Measurements from ENCODE around the gene MEST.

DNA sequence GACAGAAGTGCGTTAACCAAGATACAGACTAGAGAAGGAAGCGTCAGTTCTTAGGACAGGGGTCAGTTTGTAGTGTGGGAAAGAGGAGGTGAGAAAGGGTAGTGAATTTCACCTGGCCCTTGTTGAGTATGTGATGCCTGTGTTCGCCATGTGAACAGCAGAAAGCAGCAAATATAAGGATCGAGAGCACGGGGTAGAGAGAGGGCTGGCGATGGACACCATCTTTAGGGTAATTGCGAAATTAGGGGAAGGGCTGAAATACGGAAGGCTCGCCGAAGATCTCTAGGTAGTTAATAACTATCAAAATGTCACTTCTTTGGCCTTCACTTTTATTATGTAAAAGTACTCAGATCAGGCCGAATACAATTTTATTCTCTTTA lies 6.2 kb upstream of the MEST start:
- TF ChIP-seq, protein P1, sequence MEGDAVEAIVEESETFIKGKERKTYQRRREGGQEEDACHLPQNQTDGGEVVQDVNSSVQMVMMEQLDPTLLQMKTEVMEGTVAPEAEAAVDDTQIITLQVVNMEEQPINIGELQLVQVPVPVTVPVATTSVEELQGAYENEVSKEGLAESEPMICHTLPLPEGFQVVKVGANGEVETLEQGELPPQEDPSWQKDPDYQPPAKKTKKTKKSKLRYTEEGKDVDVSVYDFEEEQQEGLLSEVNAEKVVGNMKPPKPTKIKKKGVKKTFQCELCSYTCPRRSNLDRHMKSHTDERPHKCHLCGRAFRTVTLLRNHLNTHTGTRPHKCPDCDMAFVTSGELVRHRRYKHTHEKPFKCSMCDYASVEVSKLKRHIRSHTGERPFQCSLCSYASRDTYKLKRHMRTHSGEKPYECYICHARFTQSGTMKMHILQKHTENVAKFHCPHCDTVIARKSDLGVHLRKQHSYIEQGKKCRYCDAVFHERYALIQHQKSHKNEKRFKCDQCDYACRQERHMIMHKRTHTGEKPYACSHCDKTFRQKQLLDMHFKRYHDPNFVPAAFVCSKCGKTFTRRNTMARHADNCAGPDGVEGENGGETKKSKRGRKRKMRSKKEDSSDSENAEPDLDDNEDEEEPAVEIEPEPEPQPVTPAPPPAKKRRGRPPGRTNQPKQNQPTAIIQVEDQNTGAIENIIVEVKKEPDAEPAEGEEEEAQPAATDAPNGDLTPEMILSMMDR (conservative IDR thresholded peaks at IDR 0.05 in 1 of 2, IDR thresholded peaks at IDR 0.05 in 1 of 2; ENCODE audit: low read depth in 1 of 2, low read length in 2 of 2) = no peak
- no peak for TF ChIP-seq EZH2 (IDR thresholded peaks at IDR 0.05; ENCODE audit: low read length, missing control alignments)
